Measurements from ENCODE around the gene TMEM175.
"Not testable (repeated sequence)": the region's sequence is repeated elsewhere in the genome, so short reads cannot be mapped to it uniquely, and the experiment has no call there.

Gene TMEM175

DNA sequence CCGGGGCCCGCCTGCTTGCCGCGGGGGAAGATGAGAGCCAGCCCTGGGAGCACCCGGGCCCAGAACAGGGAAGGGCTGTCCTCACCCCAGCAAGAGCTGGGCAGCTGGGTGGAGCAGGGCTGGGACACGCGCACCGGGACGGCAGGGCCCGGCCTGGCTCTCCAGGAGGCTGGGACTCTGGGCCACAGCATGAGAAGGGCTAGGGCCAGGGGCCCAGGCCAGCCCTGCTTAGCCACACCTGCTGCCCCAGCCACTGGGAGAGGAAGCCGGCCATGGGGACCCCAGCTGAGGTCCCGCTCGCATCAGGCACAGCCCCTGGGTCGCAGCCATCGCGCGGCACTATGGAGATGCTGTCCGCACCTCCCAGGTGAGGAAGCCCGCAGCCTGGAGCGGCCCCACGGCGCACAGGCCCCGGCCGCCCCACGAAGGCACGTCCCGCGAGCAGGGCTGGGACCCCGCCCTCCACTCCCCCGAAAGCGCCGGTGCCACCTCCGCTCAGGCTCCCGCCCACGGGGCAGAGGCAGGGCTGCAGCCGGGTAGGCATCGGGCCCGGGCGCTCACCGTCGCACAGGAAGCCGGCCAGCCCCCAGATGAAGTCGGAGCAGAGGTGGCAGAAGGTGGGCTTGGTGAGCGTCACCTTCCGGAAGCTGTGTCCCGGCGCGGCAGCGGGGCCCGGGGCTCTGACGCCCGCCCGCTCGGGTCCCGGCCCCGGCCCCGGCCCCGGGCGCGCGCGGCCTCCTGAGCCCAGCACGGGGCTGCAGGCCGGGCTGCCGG, 40.6 kb downstream of the TMEM175 start:
- DNase-seq, result no peak

GRCh38 chr4:973431-974397, 41.5 kb downstream of the TMEM175 start, which contains the start of gene DGKQ:
Gene DGKQ, minus strand, starts transcription at chr4:973569. Its CDS starts 87 bp downstream, at chr4:973482.
- DNase-seq, result peak; percentile 12 to 64

- DNase-seq, result no peak
Measured at GRCh38 chr4:974668-975067, 42.4 kb downstream of the TMEM175 start.

DNA sequence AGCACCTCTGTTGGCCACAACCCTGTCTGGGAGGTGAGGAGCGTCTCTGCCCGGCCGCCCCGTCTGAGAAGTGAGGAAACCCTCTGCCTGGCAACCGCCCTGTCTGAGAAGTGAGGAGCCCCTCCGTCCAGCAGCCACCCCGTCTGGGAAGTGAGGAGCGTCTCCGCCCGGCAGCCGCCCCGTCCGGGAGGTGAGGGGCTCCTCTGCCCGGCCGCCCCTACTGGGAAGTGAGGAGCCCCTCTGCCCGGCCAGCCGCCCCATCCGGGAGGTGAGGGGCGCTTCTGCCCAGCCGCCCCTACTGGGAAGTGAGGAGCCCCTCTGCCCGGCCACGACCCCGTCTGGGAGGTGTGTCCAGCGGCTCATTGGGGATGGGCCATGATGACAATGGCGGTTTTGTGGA, 43.8 kb downstream of the TMEM175 start:
- not testable (repeated sequence) for DNase-seq

DNA sequence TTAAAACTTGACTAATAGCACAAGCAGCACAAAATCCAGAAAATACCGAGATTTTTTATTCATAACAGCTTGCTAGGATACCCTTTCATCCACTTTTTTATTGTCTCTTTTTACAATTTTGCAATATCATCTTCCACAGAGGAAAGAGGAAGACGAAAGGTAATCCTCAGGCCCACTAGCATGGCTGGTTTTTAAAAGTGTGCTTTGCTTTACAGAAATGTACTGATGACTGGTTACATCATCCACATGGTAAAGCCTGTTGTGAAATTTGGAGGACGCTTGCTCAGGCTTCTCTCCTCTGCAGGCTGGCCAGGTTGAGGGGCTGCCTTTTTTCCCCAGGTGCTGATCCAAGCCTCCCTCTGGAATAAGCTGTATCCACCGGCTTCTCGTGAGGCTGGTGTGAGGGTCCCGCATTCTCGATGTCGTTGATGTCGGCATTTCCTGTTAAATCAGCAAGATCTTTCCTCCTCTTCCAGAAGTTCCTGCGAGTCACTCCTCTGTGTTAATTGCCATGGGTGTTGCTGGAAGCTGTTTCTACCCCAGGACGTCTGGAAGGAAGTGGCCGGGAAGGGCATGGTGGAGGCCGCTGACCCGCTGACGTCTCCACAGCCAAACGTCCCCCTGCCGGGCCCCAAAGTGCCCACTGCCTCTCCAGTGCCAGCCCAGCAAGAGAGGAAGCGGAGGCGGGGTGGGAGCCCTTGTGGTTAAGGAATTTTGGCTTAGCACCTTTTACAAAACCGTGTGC, 46.9 kb downstream of the TMEM175 start:
- no peak for DNase-seq

DNA sequence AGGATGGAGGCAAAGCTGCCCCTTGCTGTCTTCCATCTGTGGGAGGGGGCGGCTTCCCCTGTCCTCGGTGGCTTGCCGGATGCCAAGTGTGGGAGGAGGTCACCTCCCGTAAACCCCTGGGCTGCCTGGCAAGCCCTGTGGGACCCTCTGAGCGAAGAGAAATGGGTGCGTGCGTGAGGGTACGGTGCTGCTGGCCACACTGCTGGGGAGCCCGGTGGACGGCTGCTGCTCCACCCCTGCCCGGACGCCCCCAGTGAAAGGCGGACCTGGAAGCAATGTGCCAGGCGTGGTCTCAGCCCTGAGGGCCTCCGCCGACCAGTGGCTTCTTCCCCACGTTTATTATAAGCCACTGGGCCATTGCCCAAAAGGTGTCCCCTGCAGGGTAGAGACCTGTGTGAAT, 50.0 kb downstream of the TMEM175 start:
- DNase-seq, result no peak

GRCh38 chr4:982814-983213, 50.6 kb downstream of the TMEM175 start:
- DNase-seq, result no peak

DNA sequence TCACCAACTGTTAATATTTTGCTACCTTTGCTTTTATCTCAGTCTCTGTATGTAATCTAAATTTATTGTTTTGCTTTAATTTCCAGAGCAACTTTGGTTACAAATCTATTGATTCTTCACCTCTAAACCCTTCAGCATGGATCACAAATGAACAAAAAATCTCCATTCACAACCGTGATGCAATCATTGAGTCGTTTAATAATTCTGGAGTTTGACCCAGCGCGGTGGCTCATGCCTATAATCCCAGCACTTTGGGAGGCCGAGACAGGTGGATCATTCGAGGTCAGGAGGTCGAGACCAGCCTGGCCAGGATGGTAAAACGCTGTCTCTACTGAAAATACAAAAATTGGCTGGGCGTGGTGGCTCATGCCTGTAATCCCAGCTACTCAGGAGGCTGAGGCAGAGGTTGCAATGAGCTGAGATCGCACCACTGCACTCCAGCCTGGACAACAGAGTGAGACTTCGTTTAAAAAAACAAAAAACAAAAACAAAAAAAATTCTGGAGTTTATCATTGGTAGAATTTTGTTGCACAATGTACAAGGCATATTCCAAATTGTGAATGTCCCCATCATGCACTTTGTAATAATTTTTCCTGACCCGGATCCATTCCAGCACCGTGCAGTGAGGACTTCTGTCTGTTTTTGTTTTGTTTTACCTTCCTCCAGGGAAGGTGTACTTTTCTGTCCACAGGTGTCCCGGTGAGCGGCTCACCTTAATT, 52.2 kb downstream of the TMEM175 start:
- no peak for DNase-seq

GRCh38 chr4:985123-985830, 53.0 kb downstream of the TMEM175 start:
- DNase-seq, result peak in 1 of 2 experiments; percentile 18

- no peak for DNase-seq
Measured at GRCh38 chr4:986428-986878, 54.2 kb downstream of the TMEM175 start.

DNA sequence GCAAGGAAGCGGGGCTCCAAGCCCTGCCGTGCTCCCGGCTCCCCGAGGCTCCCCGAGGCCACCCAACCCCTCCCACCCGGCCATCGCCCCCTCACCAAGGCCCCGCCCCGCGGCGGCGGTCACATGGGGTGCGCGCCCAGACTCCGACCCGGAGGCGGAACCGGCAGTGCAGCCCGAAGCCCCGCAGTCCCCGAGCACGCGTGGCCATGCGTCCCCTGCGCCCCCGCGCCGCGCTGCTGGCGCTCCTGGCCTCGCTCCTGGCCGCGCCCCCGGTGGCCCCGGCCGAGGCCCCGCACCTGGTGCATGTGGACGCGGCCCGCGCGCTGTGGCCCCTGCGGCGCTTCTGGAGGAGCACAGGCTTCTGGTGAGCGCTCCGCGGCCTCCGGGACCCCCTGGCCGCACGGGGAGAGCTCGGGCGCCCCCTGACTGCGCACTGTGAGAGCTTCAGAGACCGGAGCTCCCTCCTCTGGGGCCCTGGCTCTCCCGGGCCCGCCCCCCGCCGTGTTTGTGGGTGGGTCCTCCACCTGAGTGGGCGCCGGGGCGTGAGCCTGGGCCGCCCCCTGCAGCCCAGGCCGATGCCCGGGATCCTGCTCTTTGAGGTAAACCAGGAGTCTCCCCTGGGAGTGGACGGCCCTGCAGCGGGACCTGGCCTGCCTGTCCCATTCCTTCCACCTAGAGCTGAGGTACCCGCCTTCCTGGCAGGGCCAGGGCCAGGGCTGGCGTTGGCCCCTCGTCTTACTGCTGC, 54.8 kb downstream of the TMEM175 start, which contains the start of gene IDUA:
Gene IDUA, plus strand, starts transcription at position 166 of the 745 bp plus-strand sequence. Its CDS starts 41 bp downstream, at position 207.
- peak; percentile 74 to 79 for DNase-seq

- peak in 1 of 2 experiments; percentile 51 for DNase-seq
Measured at GRCh38 chr4:987624-988513, 55.6 kb downstream of the TMEM175 start.

DNA sequence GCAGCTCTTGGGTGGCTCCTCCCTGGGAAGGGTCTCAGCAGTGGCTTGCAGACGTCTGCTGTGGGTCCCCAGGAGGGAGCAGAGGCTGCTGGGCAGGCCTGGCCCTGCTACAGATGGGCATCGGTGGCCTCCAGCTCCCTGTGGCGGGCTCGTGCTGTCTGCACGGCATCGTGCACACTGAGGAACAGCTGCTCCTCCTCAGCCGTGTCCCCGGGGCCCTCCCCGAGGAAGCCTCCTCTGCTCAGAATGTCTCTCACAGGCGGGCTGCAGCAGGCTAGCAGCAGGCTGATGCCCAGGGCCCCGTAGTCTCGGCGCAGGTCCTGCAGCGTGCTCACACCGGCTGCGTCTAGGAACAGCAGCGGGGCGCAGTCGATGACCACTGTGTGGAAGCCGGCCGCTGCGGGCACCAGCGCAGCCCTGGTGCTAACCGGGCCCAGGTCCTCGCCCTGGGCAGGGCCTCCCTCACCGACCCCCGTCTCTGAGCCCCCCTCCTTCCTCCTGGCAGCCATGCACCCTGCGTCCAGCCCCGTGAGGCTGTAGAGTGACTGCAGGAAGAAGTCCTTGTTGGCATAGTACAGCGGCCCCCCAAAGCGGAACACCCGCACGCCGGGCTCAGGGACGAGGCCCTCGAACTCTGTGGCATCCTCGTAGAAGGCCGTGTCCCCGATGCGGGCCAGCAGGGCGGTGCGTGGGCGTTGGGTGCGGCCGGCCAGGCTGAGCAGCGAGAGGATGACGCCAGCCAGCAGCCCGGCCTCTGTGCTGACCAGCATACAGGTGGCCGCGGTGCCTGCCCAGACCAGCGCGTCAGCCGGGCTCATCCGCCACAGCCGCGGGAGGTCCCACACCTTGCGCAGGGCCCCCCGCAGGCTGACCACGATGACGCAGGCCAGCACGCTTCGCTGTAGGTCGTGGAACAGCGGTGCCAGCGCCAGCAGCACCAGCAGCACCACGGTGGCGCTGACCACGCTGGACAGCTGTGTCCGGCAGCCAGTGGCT, 56.8 kb downstream of the TMEM175 start:
- DNase-seq, result no peak

- no peak for DNase-seq
Measured at GRCh38 chr4:989722-990471, 57.6 kb downstream of the TMEM175 start.

DNA sequence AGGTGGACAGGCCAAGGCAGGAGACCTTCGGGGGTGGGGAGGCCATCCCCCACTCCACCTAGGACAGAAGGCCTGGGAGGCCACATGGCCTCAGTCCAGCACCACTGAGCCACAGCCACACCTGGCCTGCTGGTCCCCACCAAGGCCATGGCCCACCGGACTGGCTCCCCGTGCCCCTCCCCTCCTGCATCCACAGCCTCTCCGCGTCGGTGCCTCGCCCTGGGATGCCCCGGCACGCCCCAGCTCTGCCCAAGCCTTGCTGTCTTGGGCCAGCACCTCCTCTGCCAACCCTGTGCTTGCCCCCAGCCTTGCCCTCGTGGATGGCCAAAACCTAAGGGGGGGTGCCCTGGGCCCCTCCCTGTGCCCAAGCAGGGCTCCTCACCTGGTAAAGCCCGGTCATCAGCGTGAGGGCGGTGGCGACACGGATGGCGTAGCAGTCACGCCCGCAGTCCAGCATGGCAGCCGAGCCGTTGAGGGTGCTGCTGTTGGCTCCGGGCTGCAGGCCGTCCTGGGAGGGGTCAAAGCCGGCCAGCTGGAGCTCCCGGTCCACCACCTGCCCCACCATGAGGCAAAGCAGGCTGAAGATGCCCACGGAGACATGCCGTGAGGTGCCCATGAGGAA, 58.6 kb downstream of the TMEM175 start:
- no peak for DNase-seq

GRCh38 chr4:991451-992296, 59.4 kb downstream of the TMEM175 start:
- no peak for DNase-seq

Measured in SW 1271 (cell line).